ENCODE measurements around the gene KIF2A. TPM values are rescaled to one million over a fixed set of nuclear protein-coding genes. Genes with fewer than 3 reads are reported as not detected.

KIF2A gene
- total and polyA plus RNA-seq, 2 of the 4 experiments (the other 2 are of a cell fraction): 23.6 to 37.3 TPM

GRCh38 chr5:62331921-62332320 is 25.9 kb downstream of the KIF2A start:
- no peak overlapping the region for H3K27ac ChIP-seq (ENCODE audit: insufficient read depth, low read length)
- ChIA-PET POLR2A (ENCODE audit: unreplicated experiment) (no interaction called here), CTCF (no interaction called here)
- H3K4ac ChIP-seq (ENCODE audit: low read depth, low read length): no peak overlapping the region
- no peak overlapping the region for H2BK15ac ChIP-seq (ENCODE audit: low read depth, low read length)
- no peak overlapping the region for H2AK5ac ChIP-seq (ENCODE audit: low read depth, low read length)
- no peak overlapping the region for H3K9ac ChIP-seq (ENCODE audit: low read depth, low read length)
- H3K4me2 ChIP-seq (ENCODE audit: low read depth, low read length): no peak overlapping the region
- no peaks in the 10 kb centered on the region for H3K27me3 ChIP-seq (ENCODE audit: control insufficient read depth, insufficient read depth, low read length)
- H3K14ac ChIP-seq (replicated peaks; ENCODE audit: low read depth, low read length): no peak overlapping the region
- no peak overlapping the region for H2BK20ac ChIP-seq (ENCODE audit: low read depth, low read length)
- H2AFZ ChIP-seq (replicated peaks; ENCODE audit: low read length, poor library complexity): no peak overlapping the region
- no peak overlapping the region for H2BK5ac ChIP-seq (ENCODE audit: low read depth, low read length, poor library complexity, severe bottlenecking)
- H2AK9ac ChIP-seq (replicated peaks; ENCODE audit: low read depth, low read length, poor library complexity): no peak overlapping the region
- in situ Hi-C loops (cut with MboI; ENCODE audit: low sequenced_read_pairs) (no loop called here), dilution Hi-C loops (cut with HindIII; ENCODE audit: low sequenced_read_pairs, unreplicated experiment) (no loop called here), intact Hi-C loops (cut with micrococcal nuclease) (no loop called here)
- DNase-seq (no peak), ATAC-seq (ENCODE audit: low read depth) (no peak)
- peaks cover 26 to 58% of the 10 kb centered on the region in 2 experiments for H3K79me1 ChIP-seq (ENCODE audit: low read depth in 1 of 2, low read length in 2 of 2)
- H3K9me1 ChIP-seq (ENCODE audit: insufficient read depth, low read length): peaks cover 6% of the 10 kb centered on the region
- no peak overlapping the region for H4K91ac ChIP-seq (ENCODE audit: insufficient read depth, low read depth, low read length)
- BruUV-seq (replicated peaks): no TSS peak
- H4K8ac ChIP-seq (ENCODE audit: low read depth in 2 of 2, low read length in 2 of 2): no peak overlapping the region
- H3K23ac ChIP-seq (ENCODE audit: low read depth, low read length): no peak overlapping the region
- H3K4me1 ChIP-seq (ENCODE audit: control insufficient read depth, insufficient read depth, low read length): no peaks in the 10 kb centered on the region; the same call in 1 of the 2 replicates
- H2BK120ac ChIP-seq (ENCODE audit: low read depth, low read length): no peak overlapping the region
- peaks cover 10% of the 10 kb centered on the region for H3K36me3 ChIP-seq (ENCODE audit: control insufficient read depth, insufficient read depth, low read length)
- H4K5ac ChIP-seq (ENCODE audit: low read depth, low read length): no peak overlapping the region
- H4K20me1 ChIP-seq (ENCODE audit: insufficient read depth, low read length): peaks cover 43% of the 10 kb centered on the region
- no peak overlapping the region for H3K18ac ChIP-seq (ENCODE audit: low read depth, low read length)
- H3K4me3 ChIP-seq (ENCODE audit: insufficient read depth, low read depth, low read length): no peak overlapping the region
- no peaks in the 10 kb centered on the region for H3K9me3 ChIP-seq (ENCODE audit: control insufficient read depth, insufficient read depth, low read length)
- H3K56ac ChIP-seq (ENCODE audit: extremely low read depth, insufficient read depth, low read length): no peak overlapping the region
- no peak for TF ChIP-seq CHD1 (IDR thresholded peaks at IDR 0.05; ENCODE audit: low read depth, low read length)
- TF ChIP-seq, protein P1, sequence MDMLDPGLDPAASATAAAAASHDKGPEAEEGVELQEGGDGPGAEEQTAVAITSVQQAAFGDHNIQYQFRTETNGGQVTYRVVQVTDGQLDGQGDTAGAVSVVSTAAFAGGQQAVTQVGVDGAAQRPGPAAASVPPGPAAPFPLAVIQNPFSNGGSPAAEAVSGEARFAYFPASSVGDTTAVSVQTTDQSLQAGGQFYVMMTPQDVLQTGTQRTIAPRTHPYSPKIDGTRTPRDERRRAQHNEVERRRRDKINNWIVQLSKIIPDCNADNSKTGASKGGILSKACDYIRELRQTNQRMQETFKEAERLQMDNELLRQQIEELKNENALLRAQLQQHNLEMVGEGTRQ (IDR thresholded peaks at IDR 0.05; ENCODE audit: low read depth, low read length): no peak
- TF ChIP-seq FOS (IDR thresholded peaks at IDR 0.05; ENCODE audit: low read depth, low read length): no peak
- TF ChIP-seq MXI1 (IDR thresholded peaks at IDR 0.05; ENCODE audit: borderline replicate concordance, low read depth, low read length): no peak
- no peak for TF ChIP-seq RAD21 (IDR thresholded peaks at IDR 0.05; ENCODE audit: low read length)
- TF ChIP-seq MAZ (IDR thresholded peaks at IDR 0.05; ENCODE audit: borderline replicate concordance, low read depth, low read length): no peak
- no peak for TF ChIP-seq CTCF (conservative IDR thresholded peaks at IDR 0.05; ENCODE audit: low read depth, low read length)
- TF ChIP-seq BHLHE40 (IDR thresholded peaks at IDR 0.05; ENCODE audit: low read depth, low read length): no peak
- no peak for TF ChIP-seq RFX5 (IDR thresholded peaks at IDR 0.05; ENCODE audit: low read depth, low read length)
- TF ChIP-seq MAFK (IDR thresholded peaks at IDR 0.05; ENCODE audit: low read depth, low read length): no peak
- no peak for TF ChIP-seq SMC3 (IDR thresholded peaks at IDR 0.05; ENCODE audit: low read depth, low read length)
- no peak for TF ChIP-seq POLR2A (IDR thresholded peaks at IDR 0.05; ENCODE audit: low read depth, low read length)
- no peak for TF ChIP-seq NFE2L2 (IDR thresholded peaks at IDR 0.05; ENCODE audit: low read depth, low read length)
- TF ChIP-seq RCOR1 (IDR thresholded peaks at IDR 0.05; ENCODE audit: insufficient replicate concordance, low read length): no peak
- TF ChIP-seq, protein P2, sequence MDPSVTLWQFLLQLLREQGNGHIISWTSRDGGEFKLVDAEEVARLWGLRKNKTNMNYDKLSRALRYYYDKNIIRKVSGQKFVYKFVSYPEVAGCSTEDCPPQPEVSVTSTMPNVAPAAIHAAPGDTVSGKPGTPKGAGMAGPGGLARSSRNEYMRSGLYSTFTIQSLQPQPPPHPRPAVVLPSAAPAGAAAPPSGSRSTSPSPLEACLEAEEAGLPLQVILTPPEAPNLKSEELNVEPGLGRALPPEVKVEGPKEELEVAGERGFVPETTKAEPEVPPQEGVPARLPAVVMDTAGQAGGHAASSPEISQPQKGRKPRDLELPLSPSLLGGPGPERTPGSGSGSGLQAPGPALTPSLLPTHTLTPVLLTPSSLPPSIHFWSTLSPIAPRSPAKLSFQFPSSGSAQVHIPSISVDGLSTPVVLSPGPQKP (IDR thresholded peaks at IDR 0.05; ENCODE audit: borderline replicate concordance, low read depth, low read length): no peak
- TF ChIP-seq CEBPB (IDR thresholded peaks at IDR 0.05; ENCODE audit: low read depth, low read length): no peak

Measured in IMR-90 (cell line).